ENCODE measurements around the gene ONECUT1.

ONECUT1 gene

DNA sequence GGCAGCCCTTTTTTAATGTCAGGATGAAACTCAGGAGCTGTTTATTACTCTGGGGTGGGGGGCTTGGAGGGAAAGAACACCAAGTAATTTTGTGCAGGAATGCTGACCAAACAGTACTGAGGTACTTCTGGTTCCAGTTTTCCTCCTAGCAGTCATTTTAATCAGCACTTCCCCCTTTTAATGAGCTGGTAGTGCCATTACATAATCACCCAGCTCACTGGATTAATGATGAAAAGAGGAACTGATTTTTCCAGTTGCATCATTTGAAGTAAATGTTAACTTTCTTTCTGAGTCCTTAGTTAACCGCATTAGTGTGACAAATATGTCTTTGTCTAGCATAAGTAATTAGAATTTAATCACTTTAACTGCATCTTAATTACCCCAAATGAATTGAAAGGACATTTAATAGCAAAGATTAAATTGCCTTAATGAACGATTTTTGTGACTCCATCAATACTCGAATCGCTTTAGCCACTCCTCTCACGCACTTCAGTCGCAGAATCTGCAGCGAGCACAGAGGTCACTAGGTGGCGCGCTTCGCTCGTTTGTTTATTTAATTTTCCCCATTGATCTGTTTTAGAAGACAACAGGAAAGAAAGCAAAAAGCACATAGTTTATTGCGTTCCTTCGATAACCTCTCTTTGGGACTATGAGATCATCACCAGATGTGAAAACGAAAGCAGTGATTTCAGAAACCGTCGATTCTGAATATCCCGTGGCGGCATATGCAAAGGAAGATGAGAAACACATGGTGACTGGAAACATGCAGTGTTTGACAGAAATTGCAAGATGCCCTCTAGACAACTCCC is 9.8 kb downstream of the ONECUT1 start:
- TF ChIP-seq, protein P1, sequence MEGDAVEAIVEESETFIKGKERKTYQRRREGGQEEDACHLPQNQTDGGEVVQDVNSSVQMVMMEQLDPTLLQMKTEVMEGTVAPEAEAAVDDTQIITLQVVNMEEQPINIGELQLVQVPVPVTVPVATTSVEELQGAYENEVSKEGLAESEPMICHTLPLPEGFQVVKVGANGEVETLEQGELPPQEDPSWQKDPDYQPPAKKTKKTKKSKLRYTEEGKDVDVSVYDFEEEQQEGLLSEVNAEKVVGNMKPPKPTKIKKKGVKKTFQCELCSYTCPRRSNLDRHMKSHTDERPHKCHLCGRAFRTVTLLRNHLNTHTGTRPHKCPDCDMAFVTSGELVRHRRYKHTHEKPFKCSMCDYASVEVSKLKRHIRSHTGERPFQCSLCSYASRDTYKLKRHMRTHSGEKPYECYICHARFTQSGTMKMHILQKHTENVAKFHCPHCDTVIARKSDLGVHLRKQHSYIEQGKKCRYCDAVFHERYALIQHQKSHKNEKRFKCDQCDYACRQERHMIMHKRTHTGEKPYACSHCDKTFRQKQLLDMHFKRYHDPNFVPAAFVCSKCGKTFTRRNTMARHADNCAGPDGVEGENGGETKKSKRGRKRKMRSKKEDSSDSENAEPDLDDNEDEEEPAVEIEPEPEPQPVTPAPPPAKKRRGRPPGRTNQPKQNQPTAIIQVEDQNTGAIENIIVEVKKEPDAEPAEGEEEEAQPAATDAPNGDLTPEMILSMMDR (IDR thresholded peaks at IDR 0.05; ENCODE audit: low read depth, low read length, missing control alignments): peak; percentile 88
- H3K4me3 ChIP-seq (replicated peaks; ENCODE audit: low read depth, low read length): no peak overlapping the region
- DNase-seq (ENCODE audit: extremely low read depth, low read depth): peak; percentile 21

DNA sequence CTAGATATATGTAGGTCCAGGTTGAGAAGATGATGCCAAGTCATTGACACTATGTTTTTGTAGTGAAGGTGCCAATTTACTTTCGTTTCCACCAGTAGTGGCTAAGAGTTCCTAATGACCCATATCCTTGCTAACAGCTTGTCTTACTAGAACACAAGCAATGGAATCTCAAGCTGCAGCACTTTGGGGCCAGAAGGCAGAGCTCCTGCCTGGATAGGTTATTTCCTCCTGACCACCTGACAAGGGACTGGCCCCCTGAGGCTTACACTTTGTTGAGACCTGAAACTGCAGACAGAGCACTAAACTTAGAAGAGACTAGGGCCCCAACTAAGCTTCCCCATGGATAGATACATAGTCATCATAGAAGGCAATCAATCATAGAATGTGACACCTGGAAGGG is 11.7 kb downstream of the ONECUT1 start:
- TF ChIP-seq, protein P1 (IDR thresholded peaks at IDR 0.05; ENCODE audit: low read depth, low read length, missing control alignments): no peak
- no peak overlapping the region for H3K4me3 ChIP-seq (replicated peaks; ENCODE audit: low read depth, low read length)
- no peak for DNase-seq (ENCODE audit: extremely low read depth, low read depth)

DNA sequence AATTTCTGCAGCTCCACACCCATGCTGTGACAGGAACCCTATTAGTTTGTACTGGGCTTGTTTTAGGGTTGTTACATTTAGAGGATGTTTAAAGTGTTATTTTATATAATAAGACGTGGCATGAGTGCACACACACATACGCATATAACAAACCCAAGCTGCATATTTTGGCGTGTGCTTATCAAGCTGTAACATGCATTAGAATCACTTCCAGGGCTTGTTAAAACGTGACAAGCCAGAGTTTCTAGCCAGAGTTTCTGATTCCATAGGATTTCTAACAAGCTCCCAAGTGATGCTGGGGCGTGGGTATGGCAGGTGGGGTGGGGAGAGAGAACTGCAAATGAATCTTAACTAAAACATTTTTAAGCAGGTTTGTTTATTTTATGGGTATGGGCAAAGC is 17.4 kb downstream of the ONECUT1 start:
- TF ChIP-seq, protein P1 (IDR thresholded peaks at IDR 0.05; ENCODE audit: low read depth, low read length, missing control alignments): no peak
- DNase-seq (ENCODE audit: extremely low read depth, low read depth): no peak
- H3K4me3 ChIP-seq (replicated peaks; ENCODE audit: low read depth, low read length): no peak overlapping the region

DNA sequence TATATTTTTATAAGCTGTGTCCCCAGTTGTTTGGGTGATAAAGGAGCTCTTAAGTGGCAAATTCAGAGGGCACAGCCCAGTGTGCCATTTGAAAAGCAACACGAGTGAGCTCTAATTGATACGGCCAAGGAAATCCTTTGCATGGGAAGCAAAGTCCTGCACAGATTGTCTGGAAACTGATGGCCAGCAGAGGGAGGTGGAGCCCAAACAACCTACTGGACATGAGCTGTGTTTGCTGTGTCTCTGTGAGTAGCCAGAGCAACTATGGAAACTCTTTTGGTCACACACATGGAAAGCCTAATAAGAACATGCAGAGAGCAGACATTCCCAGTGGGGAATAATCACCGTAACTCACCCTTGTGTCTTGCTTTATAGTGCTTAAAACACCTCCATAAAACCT is 24.4 kb downstream of the ONECUT1 start:
- H3K4me3 ChIP-seq (replicated peaks; ENCODE audit: low read depth, low read length): no peak overlapping the region
- no peak for DNase-seq (ENCODE audit: extremely low read depth, low read depth)
- TF ChIP-seq, protein P1 (IDR thresholded peaks at IDR 0.05; ENCODE audit: low read depth, low read length, missing control alignments): peak; percentile 34

DNA sequence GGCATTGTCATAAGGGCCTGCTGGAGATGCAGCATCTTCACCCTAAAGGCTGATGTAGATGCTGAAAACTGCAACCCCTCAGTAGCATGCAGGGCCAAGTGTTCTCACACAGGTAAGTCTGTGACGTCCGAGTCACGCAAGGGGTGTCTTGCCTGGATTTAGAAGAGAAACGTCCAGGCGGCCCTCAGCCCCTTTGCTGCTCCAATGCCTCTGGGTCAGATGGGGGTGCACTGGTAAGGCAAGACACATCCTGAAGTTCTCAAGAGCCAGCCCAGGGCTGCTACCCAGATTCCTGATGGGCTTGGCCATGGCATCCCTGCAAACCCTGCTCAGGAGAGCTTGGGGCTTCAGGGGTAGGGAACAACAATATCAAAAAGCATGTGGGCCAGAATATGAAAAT is 25.4 kb downstream of the ONECUT1 start:
- H3K4me3 ChIP-seq (replicated peaks; ENCODE audit: low read depth, low read length): no peak overlapping the region
- no peak for DNase-seq (ENCODE audit: extremely low read depth, low read depth)
- TF ChIP-seq, protein P1 (IDR thresholded peaks at IDR 0.05; ENCODE audit: low read depth, low read length, missing control alignments): no peak

DNA sequence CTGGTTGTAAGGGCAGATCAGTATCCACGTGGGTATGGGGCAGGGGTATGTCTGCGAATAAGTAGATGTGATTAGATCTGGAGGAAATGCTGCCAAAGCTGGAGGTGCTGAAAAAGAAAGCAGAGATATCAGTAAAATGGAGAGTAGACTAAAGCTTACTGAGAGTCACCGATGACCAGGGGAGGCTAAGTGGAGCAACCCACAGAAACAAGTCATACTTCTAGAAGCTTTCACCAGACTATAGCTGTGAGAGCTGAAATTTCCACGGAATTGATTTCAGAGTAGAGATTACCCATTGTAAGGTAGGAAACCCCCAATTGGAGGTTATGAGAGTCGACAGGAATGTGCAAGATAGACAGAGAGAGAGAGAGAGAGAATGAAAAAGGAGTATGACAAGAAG is 27.5 kb downstream of the ONECUT1 start:
- no peak for DNase-seq (ENCODE audit: extremely low read depth, low read depth)
- H3K4me3 ChIP-seq (replicated peaks; ENCODE audit: low read depth, low read length): no peak overlapping the region
- TF ChIP-seq, protein P1 (IDR thresholded peaks at IDR 0.05; ENCODE audit: low read depth, low read length, missing control alignments): no peak

Measured in HFF-Myc (cell line).